H9 (cell line): ENCODE measurements around the gene NDUFC2. TPM values are rescaled to one million over a fixed set of nuclear protein-coding genes. Genes with fewer than 3 reads are reported as not detected.

Experiments used
- DNase-seq: peaks from one replicate; pipeline ENCODE4 v3.0.0-alpha.2; 2017
- H2AFZ ChIP-seq: one replicate; pipeline ENCODE4 v1.6.1; 2013; ENCODE audit warnings: mild to moderate bottlenecking, low read length, control low read depth, moderate library complexity
- H2AK5ac ChIP-seq: 2 replicates; pipeline ENCODE4 v1.6.1; 2013; ENCODE audit warnings: low read length, control low read depth, mixed read lengths; ENCODE audit not compliant: insufficient read length
- H2BK120ac ChIP-seq: one replicate; pipeline ENCODE4 v1.6.1; 2013; ENCODE audit warnings: low read depth, mild to moderate bottlenecking, low read length, control low read depth, inconsistent platforms; ENCODE audit not compliant: poor library complexity, severe bottlenecking
- H2BK12ac ChIP-seq: 2 replicates; pipeline ENCODE4 v1.6.1; 2013; ENCODE audit warnings: low read length, control low read depth, mixed read lengths, low read depth; ENCODE audit not compliant: insufficient read length
- H2BK15ac ChIP-seq: 2 replicates; pipeline ENCODE4 v1.6.1; 2013; ENCODE audit warnings: low read depth, low read length, control low read depth
- H2BK20ac ChIP-seq: one replicate; pipeline ENCODE4 v1.6.1; 2013; ENCODE audit warnings: low read depth, mild to moderate bottlenecking, low read length, control low read depth, inconsistent platforms; ENCODE audit not compliant: poor library complexity, severe bottlenecking
- H2BK5ac ChIP-seq: 2 replicates; pipeline ENCODE4 v1.6.1; 2013; ENCODE audit warnings: low read length, control low read depth, mixed read lengths; ENCODE audit not compliant: insufficient read length
- H3K14ac ChIP-seq: 2 replicates; pipeline ENCODE4 v1.6.1; 2013; ENCODE audit warnings: low read length, control low read depth; ENCODE audit not compliant: insufficient read depth
- H3K18ac ChIP-seq: 2 replicates; pipeline ENCODE4 v1.6.1; 2013; ENCODE audit warnings: low read depth, mild to moderate bottlenecking, mixed read lengths, low read length, control low read depth; ENCODE audit not compliant: insufficient read length
- H3K23ac ChIP-seq: 2 replicates; pipeline ENCODE4 v1.6.1; 2013; ENCODE audit warnings: low read length, control low read depth, mixed read lengths, low read depth; ENCODE audit not compliant: insufficient read length
- H3K23me2 ChIP-seq: 2 replicates; pipeline ENCODE4 v1.6.1; 2013; ENCODE audit warnings: low read depth, mild to moderate bottlenecking, mixed read lengths, low read length, control low read depth; ENCODE audit not compliant: insufficient read length, poor library complexity, severe bottlenecking
- H3K27ac ChIP-seq: 2 replicates; pipeline ENCODE4 v1.5.1; 2013; ENCODE audit warnings: low read length, control low read depth, mixed read lengths, low read depth; ENCODE audit not compliant: insufficient read length
- H3K27me3 ChIP-seq: 2 replicates; pipeline ENCODE4 v1.6.1; 2013; ENCODE audit warnings: low read length, control low read depth, inconsistent platforms; ENCODE audit not compliant: insufficient read depth
- H3K4ac ChIP-seq: 2 replicates; pipeline ENCODE4 v1.6.1; 2013; ENCODE audit warnings: low read depth, mild to moderate bottlenecking, control low read depth, inconsistent platforms, low read length, moderate library complexity
- H3K4me1 ChIP-seq: 2 replicates; pipeline ENCODE4 v1.6.1; 2013; ENCODE audit warnings: low read length, control low read depth, inconsistent platforms; ENCODE audit not compliant: insufficient read depth
- H3K4me2 ChIP-seq: 2 replicates; pipeline ENCODE4 v1.6.1; 2013; ENCODE audit warnings: low read length, control low read depth, mixed read lengths; ENCODE audit not compliant: insufficient read length, insufficient read depth
- H3K56ac ChIP-seq: 2 replicates; pipeline ENCODE4 v1.6.1; 2013; ENCODE audit warnings: low read depth, mild to moderate bottlenecking, mixed read lengths, low read length, control low read depth; ENCODE audit not compliant: insufficient read length
- H3K79me1 ChIP-seq: 2 replicates; pipeline ENCODE4 v1.6.1; 2013; ENCODE audit warnings: low read depth, mild to moderate bottlenecking, moderate library complexity, low read length, control low read depth, inconsistent platforms; ENCODE audit not compliant: insufficient read depth, poor library complexity, severe bottlenecking
- H3K79me2 ChIP-seq: 2 replicates; pipeline ENCODE4 v1.6.1; 2013; ENCODE audit warnings: low read length, control low read depth, inconsistent platforms; ENCODE audit not compliant: insufficient read depth
- H3K9ac ChIP-seq: 2 replicates; pipeline ENCODE4 v1.6.1; 2013; ENCODE audit warnings: low read length, control low read depth, mixed read lengths; ENCODE audit not compliant: insufficient read length; ENCODE audit errors: extremely low read depth
- H3K9me3 ChIP-seq: one replicate; pipeline ENCODE4 v1.6.1; 2013; ENCODE audit warnings: low read depth, low read length, inconsistent platforms; ENCODE audit not compliant: control insufficient read depth
- H3T11ph ChIP-seq: one replicate; pipeline ENCODE4 v1.6.1; 2013; ENCODE audit warnings: mild to moderate bottlenecking, low read length, control low read depth, inconsistent platforms
- H4K20me1 ChIP-seq: one replicate; pipeline ENCODE4 v1.6.1; 2013; ENCODE audit not compliant: control insufficient read depth, insufficient read length, insufficient read depth
- H4K5ac ChIP-seq: 2 replicates; pipeline ENCODE4 v1.6.1; 2013; ENCODE audit warnings: low read depth, mild to moderate bottlenecking, mixed read lengths, low read length, control low read depth; ENCODE audit not compliant: insufficient read length
- H4K8ac ChIP-seq: replicated peaks from 2 replicates; pipeline ENCODE4 v1.6.1; 2013; ENCODE audit warnings: low read length, control low read depth, mixed read lengths, low read depth; ENCODE audit not compliant: insufficient read length
- H4K91ac ChIP-seq: 2 replicates; pipeline ENCODE4 v1.6.1; 2013; ENCODE audit warnings: low read depth, mild to moderate bottlenecking, moderate library complexity, mixed read lengths, low read length, control low read depth; ENCODE audit not compliant: insufficient read length
- H3K27ac Mint-ChIP-seq, 3 experiments: 2 replicates in 2 of 3; 3 replicates in 1 of 3; pipeline ENCODE4 v1.8.0; 2020 to 2021; ENCODE audit warnings: mixed read lengths in 3 of 3, mild to moderate bottlenecking in 1 of 3, moderate library complexity in 1 of 3
- H3K27me3 Mint-ChIP-seq: 2 replicates; pipeline ENCODE4 v1.8.0; 2021; ENCODE audit warnings: low read depth, mild to moderate bottlenecking, moderate library complexity, mixed read lengths
- H3K36me3 Mint-ChIP-seq, 3 experiments: 2 replicates in 2 of 3; 3 replicates in 1 of 3; pipeline ENCODE4 v1.8.0; 2020 to 2021; ENCODE audit warnings: low read depth in 3 of 3, mixed read lengths in 3 of 3; ENCODE audit not compliant: insufficient read depth in 1 of 3
- H3K4me1 Mint-ChIP-seq, 2 experiments: 2 replicates each; pipeline ENCODE4 v1.8.0; 2020; ENCODE audit warnings: mixed read lengths in 2 of 2
- H3K4me3 Mint-ChIP-seq, 2 experiments: 2 replicates in 1 of 2; 3 replicates in 1 of 2; pipeline ENCODE4 v1.8.0; 2020 to 2021; ENCODE audit warnings: mild to moderate bottlenecking in 2 of 2, mixed read lengths in 2 of 2, moderate library complexity in 1 of 2
- H3K9me3 Mint-ChIP-seq, 2 experiments: 2 replicates in 1 of 2; 3 replicates in 1 of 2; pipeline ENCODE4 v1.8.0; 2020; ENCODE audit warnings: mild to moderate bottlenecking in 2 of 2, mixed read lengths in 2 of 2, moderate library complexity in 1 of 2
- CTCF ChIP-seq: fragments of 200-600 bp; sonication (generic); conservative IDR thresholded peaks from 3 replicates; pipeline ENCODE4 v1.8.0; 2021; ENCODE audit warnings: antibody characterized with exemption, mild to moderate bottlenecking
- WGBS: extraction: QIAGEN DNeasy Blood & Tissue Kit; methylation state at CpG from one replicate; pipeline ENCODE4 v1.1.7; 2013; ENCODE audit warnings: missing lambda C conversion rate, low lambda C conversion rate, mixed read lengths; ENCODE audit not compliant: insufficient read length; ENCODE audit errors: extremely low coverage; 5-methylcytosine and 5-hydroxymethylcytosine counted together
- total RNA-seq: library from RNA; stranded (reverse); gene quantifications from 2 replicates; pipeline ENCODE4 v1.2.1, GENCODE V29; 2021

Gene NDUFC2
- total RNA-seq, 1 experiment from 2014 or later, result 247 TPM

GRCh38 chr11:78069465-78069864, 10.2 kb downstream of the NDUFC2 start:
- Histone ChIP-seq H3K56ac (no peak overlapping the region), H4K20me1 (no peaks in the 10 kb centered on the region), H4K5ac (no peak overlapping the region), H3K4me2 (no peak overlapping the region), H2BK15ac (no peak overlapping the region), H3T11ph (no peak overlapping the region), H3K23ac (no peak overlapping the region), H2BK5ac (no peak overlapping the region), H3K9ac (no peak overlapping the region), H3K14ac (no peak overlapping the region), H3K23me2 (no peaks in the 10 kb centered on the region), H4K91ac (no peak overlapping the region), H2AFZ (no peak overlapping the region), H3K27me3 (no peaks in the 10 kb centered on the region), H2BK20ac (no peak overlapping the region), H3K18ac (no peak overlapping the region), H3K4ac (no peak overlapping the region), H2BK120ac (no peak overlapping the region), H2BK12ac (no peak overlapping the region), H3K4me1 (no peaks in the 10 kb centered on the region), H3K79me1 (no peaks in the 10 kb centered on the region), H2AK5ac (no peak overlapping the region), H3K79me2 (peaks cover 1% of the 10 kb centered on the region; the same call in 1 of the 2 replicates), H3K9me3 (no peaks in the 10 kb centered on the region), H3K27ac (no peak overlapping the region), H4K8ac (no peak overlapping the region)
- WGBS, result no CpG with 5 or more reads among the region's 2 CpGs
- no peak for TF ChIP-seq CTCF
- Mint-ChIP-seq H3K36me3 (peaks cover 21 to 50% (median 50%) of the 10 kb centered on the region in 3 experiments; a peak in 6 of 7 replicates), H3K4me3 (no peak overlapping the region), H3K27me3 (no peaks in the 10 kb centered on the region), H3K27ac (no peak overlapping the region), H3K4me1 (no peaks in the 10 kb centered on the region), H3K9me3 (no peaks in the 10 kb centered on the region)
- DNase-seq, result no peak
